Measurements from ENCODE around the gene DOCK9. TPM values are rescaled to one million over a fixed set of nuclear protein-coding genes. Genes with fewer than 3 reads are reported as not detected.
A peak's percentile ranks its signal among the peaks of the same experiment; 100 is the strongest.

Gene DOCK9
- polyA plus RNA-seq, 1 donor (not counting 4 experiments of a cell fraction or from before 2014, with no cell fraction given): 110 TPM

GRCh38 chr13:98944336-98944735, 33.5 kb downstream of the DOCK9 start:
- TF ChIP-seq EZH2 (IDR thresholded peaks at IDR 0.05; ENCODE audit: low read length): no peak
- peak in 1 of 3 experiments; percentile 42 for TF ChIP-seq CTCF (optimal IDR thresholded peaks at IDR 0.05 in 1 of 3, IDR thresholded peaks at IDR 0.05 in 1 of 3, conservative IDR thresholded peaks at IDR 0.05 in 1 of 3; ENCODE audit: extremely low read depth in 1 of 3, insufficient read depth in 2 of 3, low read length in 3 of 3)
- Histone ChIP-seq H3K36me3 (ENCODE audit: control insufficient read depth in 2 of 2, extremely low read depth in 1 of 2, insufficient read depth in 2 of 2, low read length in 2 of 2) (no peaks in the 10 kb centered on the region), H2AFZ (ENCODE audit: control insufficient read depth, low read length) (no peak overlapping the region), H3K9me1 (ENCODE audit: control insufficient read depth, extremely low read depth, insufficient read depth, low read length) (no peaks in the 10 kb centered on the region), H3K79me2 (ENCODE audit: control insufficient read depth, insufficient read depth, low read length) (peaks cover 74% of the 10 kb centered on the region), H4K20me1 (ENCODE audit: control insufficient read depth, extremely low read depth, insufficient read depth, low read length) (no peaks in the 10 kb centered on the region), H3K27ac (ENCODE audit: control insufficient read depth, insufficient read depth, low read length) (no peak overlapping the region), H3K4me1 (ENCODE audit: control insufficient read depth, extremely low read depth, insufficient read depth, low read length) (peaks cover 13% of the 10 kb centered on the region), H3K4me2 (ENCODE audit: control insufficient read depth, extremely low read depth, insufficient read depth, low read depth, low read length) (no peak overlapping the region), H3K27me3 (ENCODE audit: control insufficient read depth, extremely low read depth, insufficient read depth, low read length) (no peaks in the 10 kb centered on the region), H3K9me3 (ENCODE audit: control insufficient read depth, low read depth, low read length) (no peaks in the 10 kb centered on the region), H3K4me3 (ENCODE audit: control insufficient read depth in 2 of 3, extremely low read depth in 1 of 3, insufficient read depth in 2 of 3, low read depth in 1 of 3, low read length in 3 of 3) (no peak overlapping the region), H3K9ac (ENCODE audit: control insufficient read depth, extremely low read depth, insufficient read depth, low read length) (no peak overlapping the region)
- FAIRE-seq (no peak), DNase-seq (ENCODE audit: low read depth, low spot score) (no peak)
- dilution Hi-C loops (cut with MboI; ENCODE audit: extremely low pct_ligation_motif_present, low sequenced_read_pairs): no loop called here

- FAIRE-seq: peak; percentile 44
- DNase-seq (ENCODE audit: low read depth, low spot score): no peak
- H2AFZ ChIP-seq (ENCODE audit: control insufficient read depth, low read length): no peak overlapping the region
- H3K79me2 ChIP-seq (ENCODE audit: control insufficient read depth, insufficient read depth, low read length): peaks cover 71% of the 10 kb centered on the region
- dilution Hi-C loops (cut with MboI; ENCODE audit: extremely low pct_ligation_motif_present, low sequenced_read_pairs): no loop called here
- peaks cover 13% of the 10 kb centered on the region for H3K4me1 ChIP-seq (ENCODE audit: control insufficient read depth, extremely low read depth, insufficient read depth, low read length)
- peak overlapping the region; percentile 49 for H3K4me2 ChIP-seq (ENCODE audit: control insufficient read depth, extremely low read depth, insufficient read depth, low read depth, low read length)
- H3K27me3 ChIP-seq (ENCODE audit: control insufficient read depth, extremely low read depth, insufficient read depth, low read length): no peaks in the 10 kb centered on the region
- no peaks in the 10 kb centered on the region for H3K9me3 ChIP-seq (ENCODE audit: control insufficient read depth, low read depth, low read length)
- H3K36me3 ChIP-seq (ENCODE audit: control insufficient read depth in 2 of 2, extremely low read depth in 1 of 2, insufficient read depth in 2 of 2, low read length in 2 of 2): peaks cover 0 to 2% of the 10 kb centered on the region in 2 experiments
- peak overlapping the region; percentile 30 for H3K27ac ChIP-seq (ENCODE audit: control insufficient read depth, insufficient read depth, low read length)
- no peak overlapping the region for H3K9ac ChIP-seq (ENCODE audit: control insufficient read depth, extremely low read depth, insufficient read depth, low read length)
- H3K9me1 ChIP-seq (ENCODE audit: control insufficient read depth, extremely low read depth, insufficient read depth, low read length): no peaks in the 10 kb centered on the region
- no peaks in the 10 kb centered on the region for H4K20me1 ChIP-seq (ENCODE audit: control insufficient read depth, extremely low read depth, insufficient read depth, low read length)
- TF ChIP-seq CTCF (optimal IDR thresholded peaks at IDR 0.05 in 1 of 3, IDR thresholded peaks at IDR 0.05 in 1 of 3, conservative IDR thresholded peaks at IDR 0.05 in 1 of 3; ENCODE audit: extremely low read depth in 1 of 3, insufficient read depth in 2 of 3, low read length in 3 of 3) (no peak), EZH2 (IDR thresholded peaks at IDR 0.05; ENCODE audit: low read length) (no peak)
- no peak overlapping the region for H3K4me3 ChIP-seq (ENCODE audit: control insufficient read depth in 2 of 3, extremely low read depth in 1 of 3, insufficient read depth in 2 of 3, low read depth in 1 of 3, low read length in 3 of 3)
Observed at GRCh38 chr13:98942997-98943396, 34.9 kb downstream of the DOCK9 start.

All from keratinocyte (primary cell).